Tibial artery (tissue), 4 donors: ENCODE results near the gene TPK1.

Source experiments
- DNase-seq, 2 donors: peaks; one replicate each; pipeline ENCODE4 v3.0.0-alpha.2; 2019
- H3K27ac ChIP-seq, 2 donors: fragments of 200-600 bp; sonication (generic) in 1 of 2; 1 replicate in 1 of 2; 2 replicates in 1 of 2; pipeline ENCODE4 v1.5.1; 2018 to 2019; ENCODE audit warnings: mild to moderate bottlenecking in 1 of 2
- H3K27me3 ChIP-seq, 2 donors: fragments of 200-600 bp; sonication (generic) in 1 of 2; one replicate each; pipeline versions ENCODE4 v1.5.1 to v1.6.0; 2016 to 2019
- H3K36me3 ChIP-seq, 3 donors: fragments of 200-600 bp; sonication (generic) in 2 of 3; one replicate each; pipeline ENCODE4 v1.5.1; 2016 to 2019; ENCODE audit warnings: mild to moderate bottlenecking in 2 of 3
- H3K4me1 ChIP-seq, 4 donors: fragments of 200-600 bp; sonication (generic) in 2 of 4; 1 replicate in 3 of 4; 2 replicates in 1 of 4; pipeline ENCODE4 v1.5.1; 2016 to 2019
- H3K4me3 ChIP-seq, 2 donors: fragments of 200-600 bp; sonication (generic) in 1 of 2; 1 replicate in 1 of 2; 2 replicates in 1 of 2; pipeline ENCODE4 v1.5.1; 2018 to 2019; ENCODE audit warnings: mild to moderate bottlenecking in 2 of 2
- H3K9me3 ChIP-seq, 3 donors: fragments of 200-600 bp; sonication (generic) in 1 of 3; one replicate each; pipeline ENCODE4 v1.5.1; 2016 to 2019
- CTCF ChIP-seq, 2 experiments: fragments of 200-600 bp in 1 of 2; fragments of 450-650 bp in 1 of 2; IDR thresholded peaks; one replicate each; pipeline ENCODE4 v1.5.1; 2017 to 2019; ENCODE audit warnings: antibody characterized with exemption in 2 of 2, mild to moderate bottlenecking in 1 of 2, moderate library complexity in 1 of 2
- intact Hi-C: fragments of 100-400 bp; cut with DNase I; formaldehyde crosslinking; loops from one replicate; pipeline ENCODE4 v1.15.0; 2023; ENCODE audit warnings: low total_unique reads

The TPK1 gene

GRCh38 chr7:144632724-144633123 lies 203.1 kb downstream of the TPK1 start:
- no peaks in the 10 kb centered on the region for H3K9me3 ChIP-seq
- no peaks in the 10 kb centered on the region for H3K4me1 ChIP-seq
- H3K36me3 ChIP-seq = no peaks in the 10 kb centered on the region
- intact Hi-C loops = no loop called here
- DNase-seq = no peak
- H3K4me3 ChIP-seq = no peak overlapping the region
- TF ChIP-seq CTCF (IDR thresholded peaks at IDR 0.05) = no peak
- no peak overlapping the region for H3K27ac ChIP-seq
- H3K27me3 ChIP-seq = no peaks in the 10 kb centered on the region

GRCh38 chr7:144629598-144629997 lies 206.3 kb downstream of the TPK1 start:
- intact Hi-C loops = no loop called here
- no peak overlapping the region for H3K4me3 ChIP-seq
- no peak for DNase-seq
- no peaks in the 10 kb centered on the region for H3K4me1 ChIP-seq
- no peaks in the 10 kb centered on the region for H3K36me3 ChIP-seq
- no peaks in the 10 kb centered on the region for H3K9me3 ChIP-seq
- no peak overlapping the region for H3K27ac ChIP-seq
- H3K27me3 ChIP-seq = no peaks in the 10 kb centered on the region
- no peak for TF ChIP-seq CTCF (IDR thresholded peaks at IDR 0.05)

GRCh38 chr7:144629011-144629410 lies 206.8 kb downstream of the TPK1 start:
- no peak overlapping the region for H3K27ac ChIP-seq
- no peaks in the 10 kb centered on the region for H3K9me3 ChIP-seq
- no peak overlapping the region for H3K4me3 ChIP-seq
- H3K36me3 ChIP-seq = no peaks in the 10 kb centered on the region
- no peaks in the 10 kb centered on the region for H3K27me3 ChIP-seq
- DNase-seq = no peak
- TF ChIP-seq CTCF (IDR thresholded peaks at IDR 0.05) = no peak
- intact Hi-C loops = no loop called here
- no peaks in the 10 kb centered on the region for H3K4me1 ChIP-seq

GRCh38 chr7:144628176-144628575 lies 207.7 kb downstream of the TPK1 start:
- Histone ChIP-seq H3K4me1 (no peaks in the 10 kb centered on the region), H3K4me3 (no peak overlapping the region), H3K27me3 (no peaks in the 10 kb centered on the region), H3K9me3 (no peaks in the 10 kb centered on the region), H3K36me3 (no peaks in the 10 kb centered on the region), H3K27ac (no peak overlapping the region)
- DNase-seq = no peak
- intact Hi-C loops = no loop called here
- TF ChIP-seq CTCF (IDR thresholded peaks at IDR 0.05) = no peak

GRCh38 chr7:144622745-144623144 lies 213.1 kb downstream of the TPK1 start:
- DNase-seq = no peak
- Histone ChIP-seq H3K27me3 (no peaks in the 10 kb centered on the region), H3K9me3 (no peaks in the 10 kb centered on the region), H3K36me3 (no peaks in the 10 kb centered on the region), H3K4me1 (no peaks in the 10 kb centered on the region), H3K4me3 (no peak overlapping the region), H3K27ac (no peak overlapping the region)
- no peak for TF ChIP-seq CTCF (IDR thresholded peaks at IDR 0.05)
- intact Hi-C loops = no loop called here

GRCh38 chr7:144606261-144606660 lies 229.6 kb downstream of the TPK1 start:
- Histone ChIP-seq H3K27ac (no peak overlapping the region), H3K4me1 (no peaks in the 10 kb centered on the region), H3K4me3 (no peak overlapping the region), H3K9me3 (no peaks in the 10 kb centered on the region), H3K36me3 (no peaks in the 10 kb centered on the region), H3K27me3 (no peaks in the 10 kb centered on the region)
- intact Hi-C loops = no loop called here
- DNase-seq = no peak
- no peak for TF ChIP-seq CTCF (IDR thresholded peaks at IDR 0.05)
